Right hindlimb (tissue), 1 donor: ENCODE data around the gene H2BK1.

Experiments
- DNase-seq: peaks from one replicate; pipeline ENCODE4 v3.0.0-alpha.2; 2018

The H2BK1 gene

DNA sequence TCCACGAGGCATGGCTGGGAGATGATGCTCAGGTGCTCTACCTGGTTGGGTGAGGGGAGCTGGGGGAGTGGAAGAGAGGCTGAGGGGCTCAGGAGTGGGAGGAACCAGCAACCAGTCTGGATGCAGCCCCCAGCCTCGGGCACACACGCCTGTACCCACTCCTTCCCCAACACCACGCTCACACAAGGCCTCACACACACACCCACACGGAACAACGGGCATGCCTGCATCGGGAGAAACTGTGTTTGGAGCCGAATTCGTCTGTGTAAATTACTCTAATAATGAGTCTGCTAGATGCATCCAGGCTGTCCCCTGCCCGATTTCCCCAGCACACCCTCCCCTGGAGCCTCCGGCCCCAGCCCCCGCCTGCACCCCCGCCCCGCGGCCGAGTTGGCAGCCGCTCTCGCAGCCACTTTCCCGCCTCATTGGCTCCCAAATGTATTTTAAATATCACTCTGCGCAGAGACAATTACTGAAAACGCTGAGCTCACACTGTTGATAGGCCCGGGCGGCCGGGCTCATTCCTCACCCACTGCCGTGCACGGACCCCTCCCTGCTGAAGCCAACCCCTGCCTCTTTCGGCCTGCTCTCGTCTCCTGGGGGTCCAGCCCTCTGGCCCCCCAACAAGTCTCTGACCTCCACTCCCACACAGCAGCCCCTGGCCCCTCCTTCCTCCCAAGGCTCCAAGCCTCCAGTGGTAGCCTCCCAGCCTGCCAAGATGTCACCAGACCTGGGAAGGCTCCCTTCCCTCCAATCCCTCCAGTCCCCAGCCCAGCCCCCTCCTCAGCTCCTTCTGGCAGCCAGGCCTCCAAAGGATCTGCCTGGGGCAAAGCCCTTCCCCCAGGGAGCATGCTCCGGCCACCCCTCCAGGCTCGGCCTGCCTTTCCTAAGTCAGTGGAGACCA is 11.1 kb downstream of the H2BK1 start:
- DNase-seq, result peak; percentile 62

DNA sequence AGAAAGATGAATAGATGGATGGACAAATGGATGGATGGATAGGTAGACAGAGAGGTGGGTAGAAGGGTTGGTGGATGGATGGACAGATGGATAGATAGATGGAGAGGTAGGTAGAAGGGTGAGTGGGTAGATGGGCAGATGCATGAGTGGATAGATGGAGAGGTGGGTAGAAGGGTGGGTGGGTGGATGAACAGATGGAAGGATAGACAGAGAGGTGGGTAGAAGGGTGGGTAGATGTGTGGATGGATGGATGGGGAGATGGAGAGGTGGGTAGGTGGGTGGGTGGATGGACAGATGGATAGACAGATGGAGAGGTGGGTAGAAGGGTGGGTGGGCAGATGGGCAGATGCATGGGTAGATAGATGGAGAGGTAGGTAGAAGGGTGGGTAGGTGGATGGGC is 12.4 kb downstream of the H2BK1 start:
- DNase-seq, result no peak

- DNase-seq, result no peak
Measured at GRCh38 chr7:151195616-151196450, 14.5 kb downstream of the H2BK1 start.

GRCh38 chr7:151194188-151194587 is 16.1 kb downstream of the H2BK1 start:
- no peak for DNase-seq

DNA sequence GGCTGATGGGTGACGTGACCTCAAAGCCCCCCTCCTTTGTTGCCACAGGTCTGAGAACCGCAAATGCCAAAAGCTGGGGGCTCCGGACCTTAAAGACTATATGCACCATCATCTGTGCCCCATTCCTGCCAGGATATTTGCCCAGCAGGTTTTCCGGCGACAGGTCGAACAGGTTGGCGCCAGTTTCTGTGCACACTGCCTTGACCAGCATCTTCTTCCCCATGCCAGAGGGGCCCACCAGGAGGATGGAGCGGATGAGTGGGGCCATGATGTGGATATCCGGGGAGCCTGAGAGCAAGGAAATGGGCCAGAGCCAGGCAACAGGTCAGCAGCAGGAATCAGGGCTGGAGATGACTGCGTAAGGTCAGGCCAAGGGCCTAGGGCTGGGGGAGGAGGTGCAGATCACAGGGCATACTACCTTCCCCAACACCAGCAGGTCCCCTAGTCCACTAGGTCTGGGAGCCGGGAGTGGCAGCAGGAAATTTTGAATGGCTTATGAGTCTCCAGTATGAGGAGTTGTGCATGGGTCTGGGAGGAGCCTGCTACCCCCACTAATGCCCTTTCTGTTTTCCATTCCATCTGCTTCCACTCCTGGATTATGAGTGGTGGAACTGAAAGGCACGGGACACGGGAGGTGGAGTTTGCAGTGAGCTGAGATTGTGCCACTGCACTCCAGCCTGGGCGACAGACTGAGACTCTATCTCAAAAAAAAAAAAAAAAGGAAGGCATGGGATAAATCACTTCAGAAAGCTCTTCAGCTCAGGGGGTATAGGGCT is 16.9 kb downstream of the H2BK1 start:
- DNase-seq, result no peak

DNA sequence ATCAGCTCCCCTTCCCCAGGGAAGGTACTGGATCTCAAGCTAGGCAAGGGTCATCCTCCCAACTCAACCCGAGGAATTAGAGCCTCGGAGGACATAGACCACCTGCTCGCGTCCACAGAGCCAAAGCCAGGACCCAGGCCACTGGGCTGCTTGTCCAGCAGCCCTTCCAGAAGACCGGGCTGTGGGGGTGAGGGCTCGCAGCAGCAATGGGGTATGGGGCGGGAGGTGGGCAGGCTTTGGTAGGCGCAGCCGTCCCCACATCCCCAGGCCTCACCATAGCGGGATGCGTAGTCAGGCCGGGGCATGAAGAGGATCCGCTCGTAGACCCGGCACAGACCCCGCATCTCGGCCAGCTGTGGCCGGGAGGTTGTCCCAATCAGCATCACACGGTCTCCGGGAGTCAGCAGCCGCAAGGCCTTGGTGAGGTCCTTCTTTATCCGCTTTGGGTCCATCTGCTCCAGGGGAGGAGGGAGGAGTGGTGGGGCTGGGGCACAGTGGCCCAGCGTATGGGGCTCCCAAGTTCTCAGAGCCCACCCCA is 18.2 kb downstream of the H2BK1 start:
- DNase-seq, result no peak

- no peak for DNase-seq
Measured at GRCh38 chr7:151191544-151191943, 18.7 kb downstream of the H2BK1 start.

- DNase-seq, result no peak
Measured at GRCh38 chr7:151189038-151189437, 21.2 kb downstream of the H2BK1 start.

DNA sequence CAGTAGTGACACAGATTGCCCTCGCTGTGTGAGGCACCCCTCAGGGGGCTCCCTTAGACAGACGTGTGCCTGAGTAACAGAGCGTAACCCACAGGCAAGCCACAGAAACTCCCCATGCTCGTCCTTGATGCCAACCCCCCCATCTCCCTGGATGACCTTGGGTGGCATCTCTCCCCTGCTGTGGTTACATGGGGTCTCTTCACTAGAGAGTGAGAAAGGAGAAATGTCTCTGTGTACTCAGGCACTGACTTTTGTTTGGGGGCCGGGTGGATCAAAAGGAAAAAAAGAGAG is 22.1 kb downstream of the H2BK1 start:
- no peak for DNase-seq

- DNase-seq, result no peak
Measured at GRCh38 chr7:151187409-151188251, 22.7 kb downstream of the H2BK1 start.

- DNase-seq, result no peak
Measured at GRCh38 chr7:151186640-151187408, 23.5 kb downstream of the H2BK1 start, which contains the start of gene ASB10. TSS of gene ASB10 (minus strand) at chr7:151187250. CDS start at chr7:151187130, 120 bp downstream.

DNA sequence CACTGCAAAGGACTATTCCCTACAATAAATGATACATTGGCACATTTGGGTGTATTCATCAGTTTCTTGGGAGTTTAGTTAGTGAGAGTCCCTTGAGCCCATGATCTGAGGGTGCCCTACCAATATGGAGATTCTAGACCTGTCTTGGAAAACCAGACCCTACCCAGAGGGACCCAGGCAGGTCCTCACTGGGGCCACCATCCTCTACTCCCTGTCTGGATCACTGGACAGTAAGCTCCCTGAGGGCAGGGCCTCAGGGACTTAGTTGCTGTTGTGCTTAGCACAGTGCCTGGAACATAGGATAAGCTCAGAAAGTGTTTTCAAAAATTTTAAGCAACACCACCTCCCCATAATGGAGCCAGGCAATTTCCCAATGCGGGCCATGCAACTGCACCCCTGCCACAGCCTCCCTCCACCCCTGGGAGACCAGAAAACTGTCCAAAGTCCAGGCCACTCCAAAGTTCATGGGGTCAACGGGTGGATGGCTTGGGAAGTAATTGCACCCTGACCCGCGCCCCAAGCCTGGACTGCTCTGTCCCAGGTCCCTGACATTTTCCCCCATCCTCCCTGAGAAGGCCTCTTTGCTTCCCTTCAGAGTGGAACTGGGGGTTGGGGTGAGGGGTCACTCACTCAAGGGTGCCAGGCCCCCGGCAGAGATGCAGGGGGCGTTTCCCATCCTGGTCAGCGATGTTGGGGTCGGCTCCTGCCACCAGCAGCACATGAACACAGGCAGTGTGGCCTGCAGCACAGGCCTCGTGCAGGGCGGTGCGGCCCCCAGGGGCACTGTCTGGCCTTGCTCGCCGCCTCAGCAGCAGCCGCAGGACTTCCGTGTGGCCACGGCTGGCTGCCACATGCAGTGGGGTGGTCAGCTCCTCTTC is 24.3 kb downstream of the H2BK1 start:
- no peak for DNase-seq

DNA sequence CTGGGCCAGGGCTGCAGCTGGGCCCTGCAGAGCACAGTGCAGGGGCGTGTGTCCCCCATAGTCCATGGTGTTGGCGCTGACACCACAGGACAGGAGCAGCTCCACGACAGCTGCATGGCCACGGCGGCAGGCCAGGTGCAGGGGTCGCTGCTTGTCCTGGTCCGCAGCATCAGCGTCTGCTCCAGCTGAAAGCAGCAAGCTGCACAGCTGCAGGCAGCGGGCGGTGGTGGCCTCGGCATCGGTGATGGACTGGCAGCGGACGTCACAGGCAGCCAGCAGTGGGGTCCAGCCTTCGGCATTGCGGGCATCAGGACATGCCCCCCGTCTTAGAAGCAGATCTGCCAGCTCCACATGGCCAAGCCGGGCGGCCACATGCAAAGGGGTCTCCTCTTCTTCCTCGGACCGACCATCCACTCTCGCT is 29.3 kb downstream of the H2BK1 start:
- peak; percentile 66 for DNase-seq

GRCh38 chr7:151179946-151180345 is 30.3 kb downstream of the H2BK1 start:
- no peak for DNase-seq

- DNase-seq, result no peak
Measured at GRCh38 chr7:151179287-151179860, 30.9 kb downstream of the H2BK1 start.

DNA sequence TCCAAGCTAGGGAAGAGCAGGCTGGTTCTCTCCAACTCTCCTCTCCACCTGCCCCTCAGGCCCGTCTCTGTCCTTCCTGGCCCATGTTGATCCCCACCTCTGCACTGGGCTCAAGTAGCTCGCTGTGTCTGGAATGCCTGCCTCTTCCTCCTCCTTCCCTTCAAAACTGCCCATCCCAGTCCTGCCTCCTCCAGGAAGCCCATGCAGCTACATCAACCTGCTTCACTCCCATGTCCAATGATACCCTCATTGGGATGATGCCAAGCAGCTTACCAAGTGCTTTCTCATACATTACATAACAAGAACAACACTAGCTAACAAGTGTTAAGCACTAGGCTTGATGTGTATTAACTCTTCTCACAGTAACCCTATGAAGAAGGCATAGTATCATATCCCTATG is 31.5 kb downstream of the H2BK1 start:
- no peak for DNase-seq

GRCh38 chr7:151178236-151178635 is 32.1 kb downstream of the H2BK1 start:
- no peak for DNase-seq

- no peak for DNase-seq
Measured at GRCh38 chr7:151177310-151177709, 33.0 kb downstream of the H2BK1 start.

- no peak for DNase-seq
Measured at GRCh38 chr7:151176401-151176800, 33.9 kb downstream of the H2BK1 start.
